HL-60 (cell line): ENCODE data around the gene TIMM44.

Source experiments
- DNase-seq, 2 experiments: peaks; one replicate each; pipeline ENCODE4 v3.0.0-alpha.2; 2010 to 2020; ENCODE audit warnings: low read depth in 1 of 2, low spot score in 1 of 2
- H3K27ac ChIP-seq: fragments of 250-450 bp; sonication (Bioruptor Pico); replicated peaks from 2 replicates; pipeline ENCODE4 v1.5.1; 2020; ENCODE audit warnings: mild to moderate bottlenecking, moderate library complexity
- H3K27me3 ChIP-seq: fragments of 250-450 bp; sonication (Bioruptor Pico); 2 replicates; pipeline ENCODE4 v1.5.1; 2021; ENCODE audit warnings: mild to moderate bottlenecking, moderate library complexity; ENCODE audit not compliant: insufficient read depth, poor library complexity, severe bottlenecking
- H3K4me3 ChIP-seq: replicated peaks from 2 replicates; pipeline ENCODE4 v1.5.1; 2011; ENCODE audit warnings: mild to moderate bottlenecking, control low read depth, low read length; ENCODE audit not compliant: insufficient read depth
- CTCF ChIP-seq: IDR thresholded peaks from one replicate; pipeline ENCODE4 v1.5.1; 2011; ENCODE audit warnings: low read length, control low read depth, inconsistent platforms; ENCODE audit not compliant: insufficient read depth
- GABPA ChIP-seq: IDR thresholded peaks from 2 replicates; pipeline ENCODE4 v1.6.1; 2012; ENCODE audit warnings: low read depth
- POLR2AphosphoS5 ChIP-seq: IDR thresholded peaks from 2 replicates; pipeline ENCODE4 v1.6.1; 2012; ENCODE audit warnings: low read depth
- REST ChIP-seq: IDR thresholded peaks from 2 replicates; pipeline ENCODE4 v1.6.1; 2012; ENCODE audit warnings: low read depth; ENCODE audit not compliant: insufficient replicate concordance
- SPI1 ChIP-seq: IDR thresholded peaks from 2 replicates; pipeline ENCODE4 v1.6.1; 2012; ENCODE audit warnings: low read depth, mild to moderate bottlenecking, borderline replicate concordance

The TIMM44 gene

GRCh38 chr19:7915250-7916102 lies 28.0 kb downstream of the TIMM44 start:
- no peak for TF ChIP-seq REST
- no peak for TF ChIP-seq SPI1
- TF ChIP-seq CTCF: no peak
- TF ChIP-seq GABPA: no peak
- no peak for TF ChIP-seq POLR2AphosphoS5
- H3K27me3 ChIP-seq: peaks cover 3% of the 10 kb centered on the region
- H3K27ac ChIP-seq: no peak overlapping the region
- peak overlapping the region; percentile 44 for H3K4me3 ChIP-seq
- DNase-seq: no peak

- Histone ChIP-seq H3K4me3 (no peak within 1 kb of the TSS), H3K27ac (no peak within 1 kb of the TSS), H3K27me3 (peaks cover 3% of the 10 kb centered on the region)
- no peak for DNase-seq
- no peak; the same call in 1 of the 2 replicates for TF ChIP-seq POLR2AphosphoS5
- no peak for TF ChIP-seq SPI1
- no peak for TF ChIP-seq REST
- no peak for TF ChIP-seq CTCF
Measured at GRCh38 chr19:7914598-7915045, 28.8 kb downstream of the TIMM44 start, which contains the start of gene TGFBR3L. Gene TGFBR3L, plus strand, starts transcription at chr19:7914830.

GRCh38 chr19:7914099-7914498 lies 29.4 kb downstream of the TIMM44 start:
- peaks cover 3% of the 10 kb centered on the region for H3K27me3 ChIP-seq
- no peak overlapping the region for H3K27ac ChIP-seq
- no peak for DNase-seq
- no peak overlapping the region for H3K4me3 ChIP-seq
- no peak for TF ChIP-seq REST
- TF ChIP-seq CTCF: no peak
- no peak; the same call in 1 of the 2 replicates for TF ChIP-seq POLR2AphosphoS5
- no peak for TF ChIP-seq SPI1
- no peak for TF ChIP-seq GABPA
